Measurements from ENCODE around the gene SPO11.

GRCh38 chr20:57325632-57326356, 3.8 kb upstream of the SPO11 start:
- TF ChIP-seq CTCF (IDR thresholded peaks at IDR 0.05; ENCODE audit: low read depth, low read length, poor library complexity, severe bottlenecking) (no peak), EZH2phosphoT487 (IDR thresholded peaks at IDR 0.05; ENCODE audit: borderline replicate concordance, low read length) (no peak)
